H1 (cell line): ENCODE measurements around the gene BOLA2. TPM values are rescaled to one million over a fixed set of nuclear protein-coding genes. Genes with fewer than 3 reads are reported as not detected.
"Not testable (repeated sequence)": the region's sequence is repeated elsewhere in the genome, so short reads cannot be mapped to it uniquely, and the experiment has no call there.

Experiments
- CTCF ChIA-PET: fragments of 300-600 bp; sonication (Branson Sonifier 250); formaldehyde crosslinking; loops from one replicate; lab custom pipeline; 2021; ENCODE audit not compliant: partially characterized antibody; lab: Charles Lee
- POLR2A ChIA-PET: fragments of 300-600 bp; sonication (Branson Sonifier 250); formaldehyde crosslinking; loops from one replicate; lab custom pipeline; 2021; ENCODE audit warnings: inconsistent platforms; ENCODE audit not compliant: partially characterized antibody; lab: Charles Lee
- DNase-seq, 2 experiments: peaks; one replicate each; pipeline versions ENCODE4 v3.0.0 to v3.0.0-alpha.2; 2010 to 2022; ENCODE audit warnings: low spot score in 2 of 2, low read depth in 1 of 2, mixed read lengths in 1 of 2
- FAIRE-seq: peaks from 2 replicates; lab custom pipeline; 2011; peaks lifted over from hg19 to GRCh38; lab: Jason Lieb, UNC
- H2AFZ ChIP-seq: 2 replicates; pipeline ENCODE4 v1.8.1; 2012; ENCODE audit warnings: low read length, inconsistent platforms
- H2AK5ac ChIP-seq: 2 replicates; pipeline ENCODE4 v1.6.1; 2013; ENCODE audit warnings: low read depth, low read length
- H2BK120ac ChIP-seq: replicated peaks from 2 replicates; pipeline ENCODE3; 2013; ENCODE audit warnings: low read depth, low read length, inconsistent platforms
- H2BK12ac ChIP-seq: 2 replicates; pipeline ENCODE4 v1.6.1; 2013; ENCODE audit warnings: low read depth, low read length
- H2BK15ac ChIP-seq: 2 replicates; pipeline ENCODE4 v1.6.1; 2013; ENCODE audit warnings: low read length
- H2BK20ac ChIP-seq: 2 replicates; pipeline ENCODE4 v1.6.1; 2013; ENCODE audit warnings: low read length
- H2BK5ac ChIP-seq: 2 replicates; pipeline ENCODE4 v1.6.1; 2013; ENCODE audit warnings: low read depth, low read length
- H3K14ac ChIP-seq: 2 replicates; pipeline ENCODE4 v1.6.1; 2013; ENCODE audit warnings: inconsistent platforms; ENCODE audit not compliant: insufficient read length
- H3K18ac ChIP-seq: 2 replicates; pipeline ENCODE4 v1.6.1; 2013; ENCODE audit warnings: low read length; ENCODE audit errors: extremely low read depth
- H3K23ac ChIP-seq: 2 replicates; pipeline ENCODE4 v1.6.1; 2013; ENCODE audit warnings: inconsistent platforms; ENCODE audit not compliant: insufficient read length
- H3K23me2 ChIP-seq: 2 replicates; pipeline ENCODE4 v1.6.1; 2013; ENCODE audit warnings: low read depth, low read length
- H3K27ac ChIP-seq: 2 replicates; pipeline ENCODE4 v1.6.1; 2011; ENCODE audit warnings: low read depth, low read length, inconsistent platforms
- H3K27me3 ChIP-seq, 4 experiments: replicated peaks in 1 of 4; 1 replicate in 1 of 4; 2 replicates in 3 of 4; pipeline versions ENCODE4 v1.6.1 to v1.8.1; 2011 to 2013; ENCODE audit warnings: low read length in 3 of 4, mild to moderate bottlenecking in 3 of 4, inconsistent platforms in 2 of 4, mixed read lengths in 2 of 4, moderate library complexity in 1 of 4; ENCODE audit not compliant: control insufficient read depth in 3 of 4, insufficient read depth in 3 of 4; ENCODE audit errors: extremely low read depth in 1 of 4
- H3K36me3 ChIP-seq, 4 experiments: 2 replicates each; pipeline versions ENCODE4 v1.6.1 to v1.8.1; 2011 to 2013; ENCODE audit warnings: mild to moderate bottlenecking in 4 of 4, low read length in 3 of 4, moderate library complexity in 2 of 4, control low read depth in 1 of 4, inconsistent platforms in 1 of 4; ENCODE audit not compliant: insufficient read depth in 4 of 4, control insufficient read depth in 2 of 4
- H3K4ac ChIP-seq: replicated peaks from 2 replicates; pipeline ENCODE3; 2013; ENCODE audit warnings: low read length, low read depth, mixed read lengths, inconsistent platforms; ENCODE audit not compliant: insufficient read length
- H3K4me1 ChIP-seq, 4 experiments: replicated peaks in 1 of 4; 1 replicate in 1 of 4; 2 replicates in 3 of 4; pipeline versions ENCODE4 v1.6.1 to v1.8.1; 2011 to 2013; ENCODE audit warnings: low read length in 3 of 4, inconsistent platforms in 2 of 4, mixed read lengths in 1 of 4; ENCODE audit not compliant: insufficient read depth in 4 of 4, control insufficient read depth in 3 of 4
- H3K4me2 ChIP-seq, 2 experiments: 2 replicates each; pipeline versions ENCODE4 v1.6.1 to v1.8.1; 2011 to 2013; ENCODE audit warnings: low read depth in 2 of 2, low read length in 2 of 2, control low read depth in 1 of 2, inconsistent platforms in 1 of 2, mild to moderate bottlenecking in 1 of 2; ENCODE audit not compliant: insufficient read depth in 1 of 2
- H3K4me3 ChIP-seq, 4 experiments: fragments of 200-600, 300-600 bp in 1 of 4; sonication (generic), shearing (Covaris generic), sonication (Bioruptor Twin) in 1 of 4; 2 replicates each; pipeline versions ENCODE4 v1.5.1 to v1.8.1; 2011 to 2016; ENCODE audit warnings: low read length in 4 of 4, low read depth in 3 of 4, control low read depth in 2 of 4, inconsistent platforms in 2 of 4, mild to moderate bottlenecking in 2 of 4, mixed read lengths in 1 of 4, moderate library complexity in 1 of 4; ENCODE audit not compliant: insufficient read depth in 2 of 4; ENCODE audit errors: extremely low read depth in 1 of 4
- H3K56ac ChIP-seq: replicated peaks from 2 replicates; pipeline ENCODE3; 2013; ENCODE audit warnings: low read depth, mild to moderate bottlenecking, mixed read lengths, low read length, inconsistent platforms; ENCODE audit not compliant: insufficient read length
- H3K79me1 ChIP-seq: 2 replicates; pipeline ENCODE4 v1.6.1; 2013; ENCODE audit warnings: low read depth, low read length, control low read depth
- H3K79me2 ChIP-seq, 2 experiments: 2 replicates each; pipeline versions ENCODE4 v1.6.1 to v1.8.1; 2012 to 2013; ENCODE audit warnings: low read length in 2 of 2, mild to moderate bottlenecking in 2 of 2, inconsistent platforms in 1 of 2; ENCODE audit not compliant: insufficient read depth in 2 of 2, control insufficient read depth in 1 of 2
- H3K9ac ChIP-seq, 4 experiments: replicated peaks in 1 of 4; 1 replicate in 1 of 4; 2 replicates in 3 of 4; pipeline versions ENCODE4 v1.6.1 to v1.8.1; 2011 to 2013; ENCODE audit warnings: low read depth in 3 of 4, low read length in 3 of 4, control low read depth in 2 of 4, mild to moderate bottlenecking in 2 of 4, moderate library complexity in 2 of 4, inconsistent platforms in 1 of 4; ENCODE audit errors: extremely low read depth in 1 of 4
- H3K9me3 ChIP-seq, 2 experiments: 2 replicates each; pipeline versions ENCODE4 v1.6.1 to v1.8.1; 2012 to 2013; ENCODE audit warnings: mild to moderate bottlenecking in 2 of 2, moderate library complexity in 2 of 2, control low read depth in 1 of 2, inconsistent platforms in 1 of 2, low read depth in 1 of 2, low read length in 1 of 2, mixed read lengths in 1 of 2; ENCODE audit not compliant: insufficient read depth in 2 of 2
- H4K20me1 ChIP-seq, 2 experiments: replicated peaks in 1 of 2; 2 replicates each; pipeline versions ENCODE3 to v1.8.1; 2011 to 2013; ENCODE audit warnings: inconsistent platforms in 2 of 2, low read length in 2 of 2, mild to moderate bottlenecking in 1 of 2; ENCODE audit not compliant: insufficient read depth in 2 of 2, control insufficient read depth in 1 of 2
- H4K5ac ChIP-seq: 2 replicates; pipeline ENCODE4 v1.6.1; 2013; ENCODE audit warnings: low read length, low read depth, mixed read lengths, inconsistent platforms; ENCODE audit not compliant: insufficient read length
- H4K8ac ChIP-seq: 2 replicates; pipeline ENCODE4 v1.8.0; 2013; ENCODE audit warnings: mild to moderate bottlenecking, moderate library complexity, low read length, inconsistent platforms; ENCODE audit not compliant: insufficient read depth; ENCODE audit errors: extremely low read depth
- H4K91ac ChIP-seq: replicated peaks from 2 replicates; pipeline ENCODE3; 2013; ENCODE audit warnings: low read length, mixed read lengths, inconsistent platforms; ENCODE audit not compliant: insufficient read length
- WGBS, 2 experiments: shearing (Covaris generic) in 1 of 2; methylation state at CpG; one replicate each; pipeline versions ENCODE4 v1.1.6 to v1.1.7; 2013 to 2015; ENCODE audit warnings: low lambda C conversion rate in 2 of 2, mixed read lengths in 2 of 2, inconsistent platforms in 1 of 2, low coverage in 1 of 2, missing lambda C conversion rate in 1 of 2; ENCODE audit not compliant: insufficient replicate concordance in 2 of 2, insufficient coverage in 1 of 2, insufficient read length in 1 of 2; ENCODE audit errors: extremely low coverage in 1 of 2, missing lambda C conversion rate in 1 of 2; 5-methylcytosine and 5-hydroxymethylcytosine counted together
- polyA plus RNA-seq, 7 experiments: library from polyadenylated mRNA; depleted of rRNA in 3 of 7; stranded (reverse) in 5 of 7; unstranded in 2 of 7; fragments of >200 nt in 5 of 7; fragments of 200-250 nt in 2 of 7; gene quantifications; 1 replicate in 5 of 7; 2 replicates in 1 of 7; 4 replicates in 1 of 7; pipeline versions ENCODE4 v1.2.1 to v1.2.3, GENCODE V29; 2011 to 2013; ENCODE audit warnings: missing spikeins in 2 of 7, mixed read lengths in 2 of 7
- total RNA-seq: library from RNA; stranded (reverse); fragmentation: NEBNext Ultra II Directional; extraction: Animal tissue kit (Norgen Biotek cat#: 25700); gene quantifications from 2 replicates; pipeline ENCODE4 v1.2.1, GENCODE V29; 2021

Gene BOLA2
- total and polyA plus RNA-seq, 2 of the 8 experiments (the other 6 are each of a cell fraction or from before 2014, with no cell fraction given): 13.0 to 61.1 TPM

DNA sequence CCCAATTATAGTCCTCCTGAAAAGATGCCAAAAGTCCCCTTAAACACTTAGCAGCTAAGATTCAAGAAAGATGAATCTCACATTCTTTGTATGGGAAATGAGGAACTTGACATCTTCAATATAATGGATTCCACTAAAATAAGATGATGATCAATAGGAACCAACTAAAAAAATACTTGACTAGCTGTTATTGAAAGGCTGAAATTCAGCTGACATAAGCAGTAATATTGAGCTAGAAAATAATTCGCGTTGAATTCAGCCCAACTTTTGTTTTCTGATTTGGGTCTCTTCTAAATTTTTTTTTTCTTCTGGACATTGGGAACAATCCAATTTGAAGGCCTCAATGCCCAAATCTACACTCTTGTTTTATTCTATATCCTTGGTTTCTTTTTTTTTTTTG lies 30.6 kb downstream of the BOLA2 start:
- H3K79me2 ChIP-seq, H2BK120ac ChIP-seq, H3K4ac ChIP-seq, H4K20me1 ChIP-seq, H2BK15ac ChIP-seq, H3K4me3 ChIP-seq, FAIRE-seq, CTCF ChIA-PET, H2AFZ ChIP-seq, H4K8ac ChIP-seq, H3K79me1 ChIP-seq, H3K9me3 ChIP-seq, H3K9ac ChIP-seq, H3K4me1 ChIP-seq, DNase-seq, H3K18ac ChIP-seq, H3K23me2 ChIP-seq, H4K5ac ChIP-seq, H3K56ac ChIP-seq, H2BK12ac ChIP-seq, H3K27me3 ChIP-seq, H3K36me3 ChIP-seq, POLR2A ChIA-PET, H3K14ac ChIP-seq, H4K91ac ChIP-seq, H3K4me2 ChIP-seq, H2BK20ac ChIP-seq, H3K23ac ChIP-seq, H2AK5ac ChIP-seq, H3K27ac ChIP-seq, H2BK5ac ChIP-seq: not testable (repeated sequence)
- WGBS, 2 experiments: 91% methylated on average over 2 of the region's 2 CpGs; no CpG with 5 or more reads in 1 of the 2 experiments

DNA sequence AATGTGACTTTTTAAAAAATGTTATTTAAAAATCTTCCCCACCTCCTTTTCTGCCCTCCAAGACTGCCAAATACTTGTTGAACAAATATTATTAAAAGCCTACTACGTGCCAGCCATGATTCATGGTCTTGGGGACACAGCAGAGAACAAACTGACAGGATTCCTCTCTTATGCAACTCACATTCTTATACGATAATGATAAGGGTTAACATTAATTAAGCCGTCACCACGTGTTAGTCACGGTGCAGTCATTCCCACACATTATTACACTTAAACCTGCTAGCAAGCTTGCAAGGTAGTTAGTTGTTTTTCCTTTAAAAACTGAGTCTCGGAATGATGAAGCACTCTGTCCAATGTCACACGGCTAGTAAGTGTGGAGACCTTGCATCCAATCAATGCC lies 48.9 kb downstream of the BOLA2 start:
- H3K9ac ChIP-seq, H3K14ac ChIP-seq, H3K4ac ChIP-seq, H4K5ac ChIP-seq, H3K4me3 ChIP-seq, H3K23ac ChIP-seq, POLR2A ChIA-PET, H3K23me2 ChIP-seq, H2BK120ac ChIP-seq, H3K27ac ChIP-seq, H3K4me1 ChIP-seq, H3K36me3 ChIP-seq, DNase-seq, H3K79me1 ChIP-seq, FAIRE-seq, H4K20me1 ChIP-seq, H2AK5ac ChIP-seq, H3K4me2 ChIP-seq, H3K18ac ChIP-seq, H4K8ac ChIP-seq, H2BK20ac ChIP-seq, H2BK5ac ChIP-seq, H2BK15ac ChIP-seq, H2AFZ ChIP-seq, H2BK12ac ChIP-seq, H4K91ac ChIP-seq, H3K9me3 ChIP-seq, CTCF ChIA-PET, H3K56ac ChIP-seq, H3K27me3 ChIP-seq, H3K79me2 ChIP-seq: not testable (repeated sequence)
- 86% methylated on average over 7 of the region's 7 CpGs; no CpG with 5 or more reads in 1 of the 2 experiments for WGBS, 2 experiments
